Prostate gland (tissue), 2 donors: ENCODE data around the gene GZF1.

Source experiments
- POLR2AphosphoS5 ChIP-seq: sonication (generic); formaldehyde crosslinking; IDR thresholded peaks from one replicate; pipeline ENCODE4 v1.6.1; 2017; ENCODE audit warnings: antibody characterized with exemption
- TF ChIP-seq, protein P1 (sequence below), 4 experiments: fragments of 200-600 bp in 2 of 4; fragments of 450-650 bp in 2 of 4; sonication (generic) in 2 of 4; IDR thresholded peaks; 1 replicate in 3 of 4; 2 replicates in 1 of 4; pipeline ENCODE4 v1.5.1; 2016 to 2019; ENCODE audit warnings: antibody characterized with exemption in 4 of 4, mild to moderate bottlenecking in 2 of 4, moderate library complexity in 2 of 4

DNA sequence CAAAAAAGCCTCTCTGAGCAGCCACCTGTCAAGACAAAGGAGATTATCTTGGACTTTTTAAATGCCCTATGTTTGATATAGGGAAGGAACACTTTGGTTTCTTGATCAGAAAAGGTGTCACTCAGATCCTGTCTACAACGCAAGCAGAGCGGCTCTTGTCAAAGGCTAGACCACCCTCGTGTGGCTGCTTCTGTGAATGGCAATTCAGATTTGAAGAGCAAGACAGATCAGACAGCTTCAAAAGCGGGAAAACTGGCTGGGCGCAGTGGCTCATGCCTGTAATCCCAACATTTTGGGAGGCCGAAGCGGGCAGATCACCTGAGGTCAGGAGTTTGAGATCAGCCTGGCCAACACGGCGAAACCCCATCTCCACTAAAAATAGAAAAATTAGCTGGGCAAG, 21.5 kb upstream of the GZF1 start:
- TF ChIP-seq, protein P1, sequence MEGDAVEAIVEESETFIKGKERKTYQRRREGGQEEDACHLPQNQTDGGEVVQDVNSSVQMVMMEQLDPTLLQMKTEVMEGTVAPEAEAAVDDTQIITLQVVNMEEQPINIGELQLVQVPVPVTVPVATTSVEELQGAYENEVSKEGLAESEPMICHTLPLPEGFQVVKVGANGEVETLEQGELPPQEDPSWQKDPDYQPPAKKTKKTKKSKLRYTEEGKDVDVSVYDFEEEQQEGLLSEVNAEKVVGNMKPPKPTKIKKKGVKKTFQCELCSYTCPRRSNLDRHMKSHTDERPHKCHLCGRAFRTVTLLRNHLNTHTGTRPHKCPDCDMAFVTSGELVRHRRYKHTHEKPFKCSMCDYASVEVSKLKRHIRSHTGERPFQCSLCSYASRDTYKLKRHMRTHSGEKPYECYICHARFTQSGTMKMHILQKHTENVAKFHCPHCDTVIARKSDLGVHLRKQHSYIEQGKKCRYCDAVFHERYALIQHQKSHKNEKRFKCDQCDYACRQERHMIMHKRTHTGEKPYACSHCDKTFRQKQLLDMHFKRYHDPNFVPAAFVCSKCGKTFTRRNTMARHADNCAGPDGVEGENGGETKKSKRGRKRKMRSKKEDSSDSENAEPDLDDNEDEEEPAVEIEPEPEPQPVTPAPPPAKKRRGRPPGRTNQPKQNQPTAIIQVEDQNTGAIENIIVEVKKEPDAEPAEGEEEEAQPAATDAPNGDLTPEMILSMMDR (IDR thresholded peaks at IDR 0.05), result peak; percentile 24 to 74 (median 63)
- TF ChIP-seq POLR2AphosphoS5, result peak; percentile 20
